SU-DHL-6 (cell line): ENCODE data around the gene TMEM200B.

ENCODE experiments used
- H2AFZ ChIP-seq: fragments of 200-600 bp; sonication (generic); 2 replicates; pipeline ENCODE4 v1.6.1; 2014; ENCODE audit warnings: low read depth, mild to moderate bottlenecking, moderate library complexity, mixed read lengths, antibody characterized with exemption, low read length; ENCODE audit not compliant: severe bottlenecking
- H3F3A ChIP-seq: fragments of 200-600 bp; shearing (Covaris generic); 2 replicates; pipeline ENCODE4 v1.6.0; 2016; ENCODE audit warnings: antibody characterized with exemption, mild to moderate bottlenecking; ENCODE audit not compliant: insufficient read depth
- H3K27ac ChIP-seq: fragments of 200-600 bp; sonication (generic); 2 replicates; pipeline ENCODE4 v1.5.1; 2016; ENCODE audit warnings: low read depth, mild to moderate bottlenecking, low read length, moderate library complexity, mixed read lengths
- H3K27me3 ChIP-seq: fragments of 200-600 bp; sonication (generic), shearing (Covaris generic); 2 replicates; pipeline ENCODE4 v1.6.0; 2014; ENCODE audit warnings: mild to moderate bottlenecking, low read length
- H3K36me3 ChIP-seq: fragments of 200-600 bp; sonication (generic); 2 replicates; pipeline ENCODE4 v1.6.1; 2014; ENCODE audit warnings: mild to moderate bottlenecking, low read length, mixed read lengths
- H3K4me2 ChIP-seq: fragments of 300-600, 200-600 bp; shearing (Covaris generic), sonication (generic); 2 replicates; pipeline ENCODE4 v1.6.0; 2014; ENCODE audit warnings: low read length, low read depth, mild to moderate bottlenecking; ENCODE audit not compliant: poor library complexity, severe bottlenecking
- H3K4me3 ChIP-seq: fragments of 200-600 bp; sonication (generic); 2 replicates; pipeline ENCODE4 v1.5.1; 2014; ENCODE audit warnings: antibody characterized with exemption, low read length, mild to moderate bottlenecking, mixed read lengths; ENCODE audit not compliant: insufficient read depth, poor library complexity, severe bottlenecking
- H3K79me2 ChIP-seq: fragments of 200-600 bp; sonication (generic); 2 replicates; pipeline ENCODE4 v1.6.1; 2014; ENCODE audit warnings: mild to moderate bottlenecking, low read length, moderate library complexity; ENCODE audit not compliant: insufficient read depth
- H3K9ac ChIP-seq: fragments of 200-600 bp; sonication (generic); 2 replicates; pipeline ENCODE4 v1.7.0; 2014; ENCODE audit warnings: mild to moderate bottlenecking, low read length
- H3K9me2 ChIP-seq: fragments of 200-600 bp; sonication (generic); replicated peaks from 2 replicates; pipeline ENCODE4 v1.6.1; 2014; ENCODE audit warnings: low read length; ENCODE audit not compliant: insufficient read depth
- H3K9me3 ChIP-seq: fragments of 200-600 bp; sonication (generic); 2 replicates; pipeline ENCODE4 v1.6.1; 2014; ENCODE audit warnings: low read length, mixed read lengths; ENCODE audit not compliant: insufficient read depth
- H4K20me1 ChIP-seq: fragments of 200-600 bp; sonication (generic); 2 replicates; pipeline ENCODE4 v1.6.1; 2014; ENCODE audit warnings: low read depth, mild to moderate bottlenecking, antibody characterized with exemption, low read length, moderate library complexity, mixed read lengths
- EZH2phosphoT487 ChIP-seq: fragments of 200-600 bp; sonication (generic), shearing (Covaris generic); conservative IDR thresholded peaks from 2 replicates; pipeline ENCODE4 v1.6.1; 2018; ENCODE audit warnings: mild to moderate bottlenecking, antibody characterized with exemption, low read length, moderate library complexity, mixed read lengths
- TF ChIP-seq, protein P1 (sequence below): fragments of 200-600 bp; sonication (generic); IDR thresholded peaks from one replicate; pipeline ENCODE4 v1.5.1; 2017; ENCODE audit warnings: antibody characterized with exemption, mild to moderate bottlenecking, low read length, moderate library complexity; ENCODE audit not compliant: insufficient read depth, poor library complexity, severe bottlenecking

The TMEM200B gene

GRCh38 chr1:29123887-29124365, at the start of gene TMEM200B:
Gene TMEM200B, minus strand, starts transcription at chr1:29123903. Its CDS starts 2,075 bp downstream, at chr1:29121828.
- Histone ChIP-seq H3K9me2 (no peaks in the 10 kb centered on the region), H3K27ac (no peak within 1 kb of the TSS), H3K36me3 (no peaks in the 10 kb centered on the region), H3K9ac (peak within 1 kb of the TSS; percentile 51), H3K79me2 (no peaks in the 10 kb centered on the region), H3K27me3 (no peaks in the 10 kb centered on the region), H4K20me1 (no peaks in the 10 kb centered on the region), H3K4me2 (peak within 1 kb of the TSS; percentile 61), H3K4me3 (peak within 1 kb of the TSS; percentile 63), H3K9me3 (no peaks in the 10 kb centered on the region), H2AFZ (peak within 1 kb of the TSS; percentile 98), H3F3A (no peaks in the 10 kb centered on the region; the same call in 1 of the 2 replicates)
- TF ChIP-seq EZH2phosphoT487: 0 out of 2 replicates have a peak, but pooled peaks have one; percentile 73
- TF ChIP-seq, protein P1, sequence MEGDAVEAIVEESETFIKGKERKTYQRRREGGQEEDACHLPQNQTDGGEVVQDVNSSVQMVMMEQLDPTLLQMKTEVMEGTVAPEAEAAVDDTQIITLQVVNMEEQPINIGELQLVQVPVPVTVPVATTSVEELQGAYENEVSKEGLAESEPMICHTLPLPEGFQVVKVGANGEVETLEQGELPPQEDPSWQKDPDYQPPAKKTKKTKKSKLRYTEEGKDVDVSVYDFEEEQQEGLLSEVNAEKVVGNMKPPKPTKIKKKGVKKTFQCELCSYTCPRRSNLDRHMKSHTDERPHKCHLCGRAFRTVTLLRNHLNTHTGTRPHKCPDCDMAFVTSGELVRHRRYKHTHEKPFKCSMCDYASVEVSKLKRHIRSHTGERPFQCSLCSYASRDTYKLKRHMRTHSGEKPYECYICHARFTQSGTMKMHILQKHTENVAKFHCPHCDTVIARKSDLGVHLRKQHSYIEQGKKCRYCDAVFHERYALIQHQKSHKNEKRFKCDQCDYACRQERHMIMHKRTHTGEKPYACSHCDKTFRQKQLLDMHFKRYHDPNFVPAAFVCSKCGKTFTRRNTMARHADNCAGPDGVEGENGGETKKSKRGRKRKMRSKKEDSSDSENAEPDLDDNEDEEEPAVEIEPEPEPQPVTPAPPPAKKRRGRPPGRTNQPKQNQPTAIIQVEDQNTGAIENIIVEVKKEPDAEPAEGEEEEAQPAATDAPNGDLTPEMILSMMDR: no peak

- no peak for TF ChIP-seq EZH2phosphoT487
- TF ChIP-seq, protein P1: no peak
- H3K4me3 ChIP-seq: no peak overlapping the region
- peaks cover 6% of the 10 kb centered on the region; the same call in 1 of the 2 replicates for H3F3A ChIP-seq
- no peaks in the 10 kb centered on the region for H3K9me2 ChIP-seq
- H3K9ac ChIP-seq: no peak overlapping the region
- H3K27ac ChIP-seq: no peak overlapping the region
- H3K36me3 ChIP-seq: peaks cover 26% of the 10 kb centered on the region
- H3K9me3 ChIP-seq: no peaks in the 10 kb centered on the region
- peaks cover 62% of the 10 kb centered on the region for H4K20me1 ChIP-seq
- no peak overlapping the region for H2AFZ ChIP-seq
- H3K4me2 ChIP-seq: no peak overlapping the region
- H3K79me2 ChIP-seq: peaks cover 99% of the 10 kb centered on the region
- no peaks in the 10 kb centered on the region for H3K27me3 ChIP-seq
Measured at GRCh38 chr1:29172415-29172939, 48.8 kb upstream of the TMEM200B start.

GRCh38 chr1:29171521-29171920, 47.8 kb upstream of the TMEM200B start:
- Histone ChIP-seq H2AFZ (no peak overlapping the region), H3K9me2 (no peaks in the 10 kb centered on the region), H3K4me2 (no peak overlapping the region), H3K9ac (no peak overlapping the region), H3K4me3 (no peak overlapping the region), H3K27ac (no peak overlapping the region), H4K20me1 (peaks cover 55% of the 10 kb centered on the region), H3K79me2 (peaks cover 99% of the 10 kb centered on the region), H3K27me3 (no peaks in the 10 kb centered on the region), H3K9me3 (no peaks in the 10 kb centered on the region), H3F3A (peaks cover 6% of the 10 kb centered on the region; the same call in 1 of the 2 replicates), H3K36me3 (peaks cover 28% of the 10 kb centered on the region)
- no peak for TF ChIP-seq EZH2phosphoT487
- TF ChIP-seq, protein P1: no peak
